MG63 (cell line): ENCODE data around the gene MAP3K6. TPM values are rescaled to one million over a fixed set of nuclear protein-coding genes. Genes with fewer than 3 reads are reported as not detected.

ENCODE experiments used
- DNase-seq: peaks from one replicate; pipeline ENCODE4 v3.0.0-alpha.2; 2020
- H3K27me3 ChIP-seq: fragments of 250-450 bp; sonication (Bioruptor Pico); 2 replicates; pipeline ENCODE4 v1.5.1; 2020; ENCODE audit warnings: mild to moderate bottlenecking, moderate library complexity
- H3K36me3 ChIP-seq: fragments of 250-450 bp; sonication (Bioruptor Pico); 2 replicates; pipeline ENCODE4 v1.5.1; 2020; ENCODE audit warnings: mild to moderate bottlenecking, moderate library complexity
- H3K4me3 ChIP-seq: fragments of 250-450 bp; sonication (Bioruptor Pico); 2 replicates; pipeline ENCODE4 v1.5.1; 2020; ENCODE audit warnings: mild to moderate bottlenecking, moderate library complexity
- H3K9me3 ChIP-seq: fragments of 250-450 bp; sonication (Bioruptor Pico); 2 replicates; pipeline ENCODE4 v1.5.1; 2020; ENCODE audit warnings: mild to moderate bottlenecking, moderate library complexity
- total RNA-seq: library from RNA; depleted of rRNA; stranded (reverse); fragments of >200 nt; shearing (Covaris generic); gene quantifications from 2 replicates; pipeline ENCODE4 v1.2.3, GENCODE V29; 2014; ENCODE audit warnings: low replicate concordance

MAP3K6 gene
- total RNA-seq, 1 experiment from 2014 or later = 26.9 TPM

DNA sequence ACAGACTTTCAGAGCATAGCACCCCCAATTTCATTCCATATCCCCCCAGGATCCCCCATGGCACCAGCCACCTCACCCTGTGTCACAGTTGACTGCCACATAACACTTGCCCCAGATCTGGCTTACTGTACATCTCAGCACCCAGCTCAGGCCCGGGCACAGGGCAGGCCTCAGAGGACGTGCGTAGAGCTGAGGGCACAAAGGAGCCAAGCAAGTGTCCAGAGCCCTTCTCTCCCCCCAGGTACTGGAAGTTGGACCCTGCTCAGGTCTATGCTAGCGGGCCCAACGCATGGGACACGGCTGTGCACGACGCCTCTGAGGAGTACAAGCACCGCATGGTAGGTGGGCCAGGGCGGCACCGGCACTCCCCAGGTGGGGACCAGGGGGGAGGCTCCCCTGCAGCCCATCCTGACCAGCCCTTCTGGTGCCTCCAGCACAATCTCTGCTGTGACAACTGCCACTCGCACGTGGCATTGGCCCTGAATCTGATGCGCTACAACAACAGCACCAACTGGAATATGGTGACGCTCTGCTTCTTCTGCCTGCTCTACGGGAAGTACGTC lies 33.0 kb downstream of the MAP3K6 start:
- H3K36me3 ChIP-seq = peaks cover 49% of the 10 kb centered on the region
- H3K4me3 ChIP-seq = no peak overlapping the region
- DNase-seq = no peak
- H3K27me3 ChIP-seq = no peaks in the 10 kb centered on the region
- no peaks in the 10 kb centered on the region for H3K9me3 ChIP-seq

DNA sequence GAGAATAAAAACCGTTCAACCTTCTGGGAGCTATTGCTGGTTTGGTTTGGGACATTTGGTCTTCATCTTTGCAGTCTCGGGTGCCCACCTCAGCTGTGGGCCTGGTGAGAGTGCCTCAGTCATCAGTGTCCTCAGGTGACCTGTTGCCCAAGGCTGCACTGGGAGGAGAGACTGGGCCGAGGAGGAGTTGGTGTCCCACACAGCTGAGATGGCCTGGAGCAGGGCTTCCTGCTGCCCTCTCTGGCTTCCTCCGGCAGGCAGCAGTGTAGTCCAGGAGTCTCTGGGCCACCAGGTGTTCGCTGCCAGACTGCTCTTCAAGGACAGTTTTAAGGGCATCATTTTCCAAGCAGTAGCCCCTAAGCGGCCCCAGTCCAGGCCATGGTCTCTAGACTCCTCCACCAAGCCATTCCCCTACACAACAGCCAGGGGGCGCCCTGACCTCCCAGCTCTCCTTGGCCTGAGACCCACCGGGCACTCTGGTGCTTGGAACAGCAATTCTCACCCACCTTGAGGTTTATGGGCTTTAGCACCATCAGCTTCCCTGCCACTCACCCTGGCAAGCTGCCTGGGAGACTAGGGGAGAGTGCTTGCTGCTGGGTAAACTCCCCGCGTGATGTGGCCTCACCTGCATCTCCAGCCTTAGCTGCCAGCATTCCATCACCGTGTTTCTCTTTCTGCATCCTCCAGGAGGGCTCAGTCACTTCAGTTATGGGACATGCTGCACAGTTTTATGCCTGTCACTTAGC lies 34.1 kb downstream of the MAP3K6 start:
- Histone ChIP-seq H3K27me3 (no peaks in the 10 kb centered on the region), H3K4me3 (no peak overlapping the region), H3K9me3 (no peaks in the 10 kb centered on the region), H3K36me3 (peaks cover 59% of the 10 kb centered on the region)
- DNase-seq = peak; percentile 24

DNA sequence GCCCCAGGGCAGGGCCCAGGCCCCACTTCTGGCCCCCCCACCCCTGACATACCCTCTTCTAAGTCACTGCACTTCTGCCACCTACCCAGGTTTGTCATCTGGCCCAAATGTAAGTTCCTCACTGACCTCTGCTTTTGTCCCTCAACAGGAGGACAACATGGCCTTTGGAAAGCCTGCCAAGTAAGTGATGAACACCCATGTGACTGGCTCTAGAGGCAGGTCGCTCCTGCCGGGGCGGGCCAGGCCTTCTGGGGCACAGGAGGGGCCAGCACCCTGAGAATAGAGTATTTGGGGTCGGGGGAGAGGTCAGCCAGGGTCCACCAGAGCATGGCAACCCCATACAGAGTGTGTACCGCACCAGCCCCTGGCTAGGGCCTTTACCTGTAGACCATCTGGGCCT lies 34.8 kb downstream of the MAP3K6 start:
- H3K27me3 ChIP-seq = no peaks in the 10 kb centered on the region
- H3K9me3 ChIP-seq = no peaks in the 10 kb centered on the region
- DNase-seq = no peak
- peaks cover 67% of the 10 kb centered on the region for H3K36me3 ChIP-seq
- no peak overlapping the region for H3K4me3 ChIP-seq

DNA sequence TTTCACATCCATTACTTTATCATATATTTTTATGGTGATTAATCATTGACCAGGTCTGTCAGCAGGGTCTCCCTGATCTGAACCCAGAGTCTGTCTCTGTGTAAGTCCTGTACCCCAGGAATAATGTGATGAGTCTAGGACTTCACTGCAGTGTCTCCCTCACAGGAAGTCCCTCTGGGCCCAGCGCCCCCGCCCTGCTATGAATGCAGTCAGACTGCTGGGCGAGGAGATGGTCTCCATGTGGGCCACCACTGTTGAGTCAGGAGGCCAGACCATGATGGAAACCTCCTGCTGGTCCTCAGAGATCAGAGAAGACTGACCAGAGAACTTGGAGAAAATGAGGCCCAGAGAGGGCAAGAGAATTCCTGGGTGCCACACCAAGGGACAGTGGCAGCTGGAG lies 35.3 kb downstream of the MAP3K6 start:
- Histone ChIP-seq H3K4me3 (no peak overlapping the region), H3K27me3 (no peaks in the 10 kb centered on the region), H3K36me3 (peaks cover 71% of the 10 kb centered on the region), H3K9me3 (no peaks in the 10 kb centered on the region)
- no peak for DNase-seq

DNA sequence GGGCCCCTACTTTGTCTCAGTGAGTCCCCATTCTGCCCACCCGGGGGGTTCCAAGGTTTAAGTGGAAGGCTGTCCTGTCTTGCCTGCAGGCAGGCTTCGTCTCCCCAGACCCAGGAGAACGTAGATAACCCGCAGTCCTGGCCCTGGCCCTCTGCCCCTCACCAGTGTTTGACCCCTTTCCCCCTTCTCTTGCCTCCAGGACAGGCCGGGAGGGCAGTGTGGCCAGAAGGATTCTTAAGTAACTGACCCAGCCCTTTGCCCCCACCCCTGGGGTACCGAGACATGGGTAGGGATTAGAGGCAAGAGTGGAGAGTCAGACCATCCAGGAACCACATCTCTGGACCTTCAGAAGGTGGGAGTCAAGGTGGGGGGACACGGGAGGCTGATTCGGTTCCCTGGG lies 36.0 kb downstream of the MAP3K6 start:
- H3K36me3 ChIP-seq = peaks cover 73% of the 10 kb centered on the region

DNA sequence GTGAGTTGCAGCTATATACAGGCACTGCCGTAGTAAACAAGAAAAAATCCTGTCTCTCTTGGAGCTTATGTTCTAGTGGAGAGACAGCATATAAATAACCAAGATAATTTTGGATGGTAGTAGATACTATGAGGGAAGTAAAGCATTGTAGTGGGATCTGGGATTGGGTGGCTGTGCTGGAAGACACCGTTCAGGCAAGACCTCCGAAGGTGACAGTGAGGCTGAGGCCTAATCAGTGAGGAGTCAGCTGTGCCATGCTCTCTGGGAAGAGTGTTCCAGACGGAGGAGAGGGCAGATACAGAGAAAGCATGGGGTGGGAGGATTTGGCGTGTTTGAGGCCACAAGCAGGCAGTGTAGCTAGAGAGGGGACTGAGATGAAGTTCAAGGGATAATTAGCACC lies 38.8 kb downstream of the MAP3K6 start:
- Histone ChIP-seq H3K4me3 (no peak overlapping the region), H3K9me3 (no peaks in the 10 kb centered on the region), H3K27me3 (no peaks in the 10 kb centered on the region), H3K36me3 (peaks cover 77% of the 10 kb centered on the region)
- DNase-seq = no peak

More for the DNA sequence above, 36.0 kb downstream of the MAP3K6 start:
- DNase-seq = no peak
- Histone ChIP-seq H3K9me3 (no peaks in the 10 kb centered on the region), H3K27me3 (no peaks in the 10 kb centered on the region), H3K4me3 (no peak overlapping the region)

DNA sequence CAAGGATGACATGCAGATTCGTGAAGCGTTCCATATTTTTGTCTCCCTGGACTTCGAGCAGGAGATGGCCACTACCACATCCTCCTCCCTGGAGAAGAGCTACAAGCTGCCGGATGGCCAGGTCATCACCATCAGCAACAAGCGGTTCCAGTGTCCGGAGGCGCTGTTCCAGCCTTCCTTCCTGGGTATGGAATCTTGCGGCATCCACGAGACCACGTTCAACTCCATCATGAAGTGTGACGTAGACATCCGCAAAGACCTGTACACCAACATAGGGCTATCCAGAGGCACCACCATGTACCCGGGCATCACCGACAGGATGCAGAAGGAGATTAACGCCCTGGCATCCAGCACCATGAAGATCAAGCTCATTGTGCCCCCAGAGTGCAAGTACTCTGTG lies 41.5 kb downstream of the MAP3K6 start:
- Histone ChIP-seq H3K36me3 (peaks cover 61% of the 10 kb centered on the region), H3K9me3 (no peaks in the 10 kb centered on the region), H3K27me3 (no peaks in the 10 kb centered on the region), H3K4me3 (no peak overlapping the region)
- DNase-seq = no peak

DNA sequence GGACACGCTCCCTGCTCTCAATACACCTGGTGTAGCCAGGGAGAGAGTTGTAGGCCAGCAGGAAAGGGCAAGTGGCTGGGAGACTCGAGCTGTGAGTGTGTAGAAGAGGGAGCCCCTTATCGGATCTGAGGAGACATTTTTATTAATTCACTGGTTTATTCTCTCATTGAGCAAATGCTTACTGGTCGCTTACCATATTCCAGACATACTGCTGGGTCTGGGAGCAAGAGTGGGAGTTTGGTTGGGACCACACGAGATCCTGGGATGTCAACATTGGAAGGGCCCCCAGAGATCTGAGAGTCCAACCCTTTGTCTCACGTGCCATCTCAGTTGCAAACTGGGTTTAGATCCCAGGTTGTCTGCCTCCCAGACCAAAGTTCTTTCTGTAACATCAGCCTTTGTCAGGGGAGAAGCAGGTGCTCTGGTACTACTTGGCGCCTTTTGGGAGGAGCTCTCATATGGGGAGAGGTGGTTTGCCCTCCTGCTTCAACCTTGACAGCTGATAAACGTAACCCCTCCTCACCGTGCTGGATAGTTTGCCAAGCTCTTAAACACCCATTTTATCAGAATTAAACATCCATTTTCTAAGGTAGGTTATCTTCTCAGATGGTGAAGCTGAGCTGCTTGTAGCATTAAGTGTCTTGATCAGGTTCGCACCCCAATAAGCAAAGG lies 44.1 kb downstream of the MAP3K6 start:
- Histone ChIP-seq H3K9me3 (no peaks in the 10 kb centered on the region), H3K4me3 (peak overlapping the region; percentile 99), H3K36me3 (peaks cover 42% of the 10 kb centered on the region), H3K27me3 (no peaks in the 10 kb centered on the region)
- no peak for DNase-seq

DNA sequence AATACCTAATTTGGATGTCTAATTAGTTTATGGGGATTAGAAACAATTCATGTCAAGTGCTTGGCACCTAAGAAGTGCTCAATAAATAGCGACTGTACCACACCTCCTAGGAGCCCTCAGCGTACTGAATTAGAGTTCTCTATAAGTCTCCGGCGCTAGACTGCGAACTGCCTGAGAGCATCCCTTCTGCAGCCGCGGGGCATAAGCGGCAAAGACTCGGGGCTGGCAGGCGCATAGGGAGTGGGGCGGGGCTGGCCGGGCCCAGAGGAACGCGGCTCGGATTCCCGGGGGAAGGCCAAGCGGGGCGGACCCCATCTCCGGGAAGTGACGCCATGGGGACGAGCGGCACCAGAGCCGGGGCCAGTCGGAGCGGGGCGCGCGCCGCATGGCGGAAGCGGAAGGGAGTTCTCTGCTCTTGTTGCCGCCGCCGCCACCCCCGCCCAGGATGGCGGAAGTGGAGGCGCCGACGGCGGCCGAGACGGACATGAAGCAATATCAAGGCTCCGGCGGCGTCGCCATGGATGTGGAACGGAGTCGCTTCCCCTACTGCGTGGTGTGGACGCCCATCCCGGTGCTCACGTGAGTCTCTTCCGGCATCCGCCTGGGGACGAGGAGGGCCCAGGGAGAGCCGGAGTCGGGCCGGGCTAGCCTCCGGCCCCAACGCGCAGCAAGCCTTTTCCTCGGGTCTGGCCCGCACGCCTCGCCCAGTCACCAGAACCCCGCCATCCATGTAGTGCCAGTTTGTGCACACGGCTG lies 44.8 kb downstream of the MAP3K6 start, which contains the start of gene TMEM222:
Gene TMEM222 (plus strand): TSS at position 351 of the 756 bp plus-strand sequence. CDS start 35 bp downstream, at position 386.
- H3K27me3 ChIP-seq = no peaks in the 10 kb centered on the region
- peak; percentile 98 for DNase-seq
- H3K4me3 ChIP-seq = peak within 1 kb of the TSS; percentile 99
- H3K9me3 ChIP-seq = no peaks in the 10 kb centered on the region
- peaks cover 35% of the 10 kb centered on the region for H3K36me3 ChIP-seq

DNA sequence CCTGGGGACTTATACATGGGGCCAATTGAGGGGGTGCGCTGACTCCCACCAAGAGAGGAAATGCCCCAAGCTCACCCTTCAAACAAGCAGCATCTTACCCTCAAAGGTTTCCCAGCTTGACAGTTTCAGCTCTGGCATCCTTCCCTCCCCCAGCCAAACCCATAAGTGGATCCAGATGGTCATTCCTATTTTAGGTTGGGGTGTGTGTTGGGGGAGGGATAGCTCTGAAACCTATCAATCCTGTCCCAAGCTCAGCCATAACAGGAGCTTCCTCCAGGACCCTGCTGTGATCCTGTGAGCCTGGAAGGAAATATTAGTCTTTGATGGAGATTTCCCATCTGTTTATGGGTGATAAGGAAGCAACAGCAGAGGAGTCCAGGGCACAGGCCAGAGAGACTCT lies 48.2 kb downstream of the MAP3K6 start:
- no peaks in the 10 kb centered on the region for H3K27me3 ChIP-seq
- H3K9me3 ChIP-seq = no peaks in the 10 kb centered on the region
- H3K4me3 ChIP-seq = no peak overlapping the region
- H3K36me3 ChIP-seq = peaks cover 7% of the 10 kb centered on the region
- DNase-seq = no peak

DNA sequence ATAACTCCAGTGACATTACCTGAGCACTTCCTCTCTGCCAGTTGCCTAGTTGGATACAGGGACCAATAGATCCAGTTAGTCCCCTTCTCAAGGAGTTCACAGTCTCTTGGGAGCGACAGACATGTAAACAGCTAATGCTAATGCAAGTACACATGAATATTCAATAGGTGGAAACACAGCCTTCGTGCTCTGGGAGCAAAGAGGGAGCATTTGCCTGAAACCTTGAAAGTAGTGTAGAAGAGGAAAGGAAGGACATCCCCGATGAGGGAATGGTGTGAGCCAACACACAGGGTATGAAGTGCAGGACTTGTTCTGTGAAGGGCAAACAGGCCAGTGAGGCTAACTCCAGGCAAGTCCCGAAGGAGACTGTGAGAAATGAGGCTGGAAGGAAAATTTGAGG lies 48.6 kb downstream of the MAP3K6 start:
- Histone ChIP-seq H3K27me3 (no peaks in the 10 kb centered on the region), H3K9me3 (no peaks in the 10 kb centered on the region), H3K4me3 (no peak overlapping the region), H3K36me3 (peaks cover 7% of the 10 kb centered on the region)
- DNase-seq = no peak

DNA sequence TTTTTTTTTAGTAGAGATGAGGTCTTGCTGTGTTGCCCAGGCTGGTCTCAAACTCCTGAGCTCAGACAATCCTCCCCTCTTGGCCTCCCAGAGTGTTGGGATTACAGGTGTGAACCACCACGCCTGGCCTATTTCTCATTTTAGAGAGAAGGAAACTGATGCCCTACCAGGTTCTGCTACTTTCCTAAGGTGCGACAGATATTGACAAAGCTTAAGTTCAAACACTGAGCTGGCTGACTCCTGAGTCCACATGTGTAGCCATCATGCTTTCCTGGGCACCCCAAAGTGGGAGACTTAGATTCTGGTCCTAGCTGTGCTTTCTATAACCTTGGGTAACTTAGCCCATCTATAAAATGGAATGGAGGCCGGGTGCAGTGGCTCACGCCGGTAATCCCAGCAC lies 49.9 kb downstream of the MAP3K6 start:
- no peaks in the 10 kb centered on the region for H3K27me3 ChIP-seq
- H3K4me3 ChIP-seq = no peak overlapping the region
- no peak for DNase-seq
- no peaks in the 10 kb centered on the region for H3K36me3 ChIP-seq
- no peaks in the 10 kb centered on the region for H3K9me3 ChIP-seq

DNA sequence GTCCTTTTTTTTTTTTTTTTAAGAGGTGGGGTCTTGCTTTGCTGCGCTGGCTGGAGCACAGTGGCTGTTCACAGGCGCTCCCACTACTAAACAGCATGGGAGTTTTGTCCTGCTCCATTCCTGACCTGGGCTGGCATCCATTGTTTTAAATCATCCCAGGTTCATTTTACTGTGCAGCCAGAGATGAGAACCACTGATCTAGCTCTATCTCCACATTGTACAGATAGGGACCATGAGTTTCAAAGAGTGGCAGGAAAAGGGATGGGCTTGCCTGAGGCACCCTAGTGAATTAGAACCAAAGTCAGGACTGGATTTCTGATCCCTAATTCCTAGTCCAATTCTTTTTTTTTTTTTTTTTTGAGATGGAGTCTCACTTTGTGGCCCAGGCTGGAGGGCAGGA lies 52.0 kb downstream of the MAP3K6 start:
- H3K27me3 ChIP-seq = no peaks in the 10 kb centered on the region
- H3K4me3 ChIP-seq = no peak overlapping the region
- DNase-seq = no peak
- H3K9me3 ChIP-seq = no peaks in the 10 kb centered on the region
- H3K36me3 ChIP-seq = no peaks in the 10 kb centered on the region

DNA sequence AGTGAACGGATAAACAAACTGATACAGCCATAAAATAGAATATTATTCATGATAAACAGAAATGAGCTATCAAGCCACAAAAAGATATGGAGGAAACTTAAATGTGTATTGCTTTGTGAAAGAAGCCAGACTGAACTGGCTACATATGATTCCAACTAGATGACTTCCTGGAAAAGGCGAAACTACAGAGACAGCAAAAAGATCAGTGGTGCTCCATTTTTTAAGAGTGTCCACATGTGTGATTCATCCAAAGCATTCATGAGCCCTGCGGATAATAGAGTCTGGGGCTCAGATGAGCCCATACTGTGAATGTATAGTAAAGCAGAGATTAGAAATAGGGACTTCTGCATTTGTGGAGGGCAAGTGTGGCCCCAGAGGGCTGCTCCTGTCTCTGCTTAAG lies 52.6 kb downstream of the MAP3K6 start:
- Histone ChIP-seq H3K27me3 (no peaks in the 10 kb centered on the region), H3K9me3 (no peaks in the 10 kb centered on the region), H3K4me3 (no peak overlapping the region), H3K36me3 (no peaks in the 10 kb centered on the region)
- DNase-seq = no peak

DNA sequence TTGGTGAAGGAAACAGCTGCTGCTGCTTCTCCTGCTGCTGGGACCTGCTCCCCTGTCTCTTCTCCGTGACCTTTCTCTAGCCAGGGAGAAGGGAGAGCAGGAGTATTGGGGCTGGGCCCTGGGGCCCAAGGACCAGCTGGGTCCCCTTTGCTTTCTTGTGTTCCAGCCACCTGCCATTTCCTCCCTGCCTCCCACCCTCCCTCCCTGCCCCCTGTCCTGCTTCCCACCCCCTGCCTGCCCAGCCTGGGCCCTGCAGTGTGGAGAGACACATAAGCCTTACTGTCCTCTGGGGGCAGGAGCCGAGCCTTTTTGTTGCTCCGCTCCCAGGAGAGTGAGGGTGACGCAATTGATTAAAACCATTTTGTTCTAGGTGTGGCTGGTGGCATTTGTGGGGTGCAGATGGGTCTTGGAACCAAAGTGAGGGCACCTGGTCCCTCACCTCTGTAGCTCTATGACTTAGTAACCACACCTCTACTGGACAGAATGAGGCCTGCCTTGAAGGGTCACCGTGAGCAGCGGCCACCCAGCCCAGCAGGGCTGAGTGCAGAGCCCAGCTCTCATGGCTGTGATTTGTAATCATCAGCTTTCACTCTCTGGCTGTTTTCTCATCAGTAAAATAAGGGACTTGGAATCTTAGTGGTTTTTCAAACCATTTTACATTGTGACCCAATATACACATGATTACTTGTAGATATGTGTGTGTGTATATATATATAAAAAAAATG lies 58.7 kb downstream of the MAP3K6 start:
- Histone ChIP-seq H3K36me3 (no peaks in the 10 kb centered on the region), H3K27me3 (no peaks in the 10 kb centered on the region), H3K4me3 (no peak overlapping the region), H3K9me3 (no peaks in the 10 kb centered on the region)
- DNase-seq = no peak

DNA sequence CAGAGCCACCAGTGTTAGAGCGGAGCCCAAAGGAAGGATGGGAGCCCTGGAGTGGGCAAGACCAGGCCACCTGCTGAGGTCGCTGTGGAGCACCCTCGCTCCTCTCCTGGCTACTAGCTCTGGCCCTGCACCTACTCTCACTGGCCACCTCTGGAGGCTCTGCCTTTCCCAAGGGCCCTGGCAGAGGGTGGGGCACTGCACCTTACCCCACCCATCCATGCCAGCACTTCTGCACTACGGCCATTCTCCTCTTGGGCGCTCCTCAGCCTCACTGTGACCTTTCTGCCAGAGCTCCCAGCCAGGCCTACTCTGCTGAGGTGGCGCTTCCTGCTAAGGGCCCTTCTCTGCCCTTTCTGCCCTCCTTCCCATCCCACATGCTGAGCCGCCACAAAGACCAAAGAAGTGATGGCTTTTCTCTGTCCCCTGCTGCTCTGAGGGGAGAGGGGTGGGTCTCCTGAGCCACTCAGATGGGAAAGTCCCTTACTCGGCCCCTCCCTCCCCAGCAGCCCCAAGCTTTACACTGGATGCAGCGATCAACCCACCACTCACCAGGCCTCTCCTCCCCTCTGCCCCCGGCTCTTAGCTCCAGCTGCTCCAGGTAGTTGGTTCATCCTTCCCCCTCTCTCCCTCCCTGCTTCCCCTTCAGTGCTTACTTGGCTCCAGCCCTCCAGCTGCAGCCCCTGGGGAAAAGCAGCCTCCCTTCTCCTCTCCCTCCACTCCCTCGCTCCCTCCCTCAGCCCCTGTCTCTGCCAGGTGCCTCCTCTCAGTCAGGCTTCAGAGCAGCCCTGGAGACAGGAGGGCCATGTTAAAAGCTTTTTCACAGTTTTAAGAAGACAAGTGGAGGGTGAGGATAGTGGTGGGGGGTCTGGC lies 59.6 kb downstream of the MAP3K6 start:
- no peaks in the 10 kb centered on the region for H3K9me3 ChIP-seq
- H3K36me3 ChIP-seq = no peaks in the 10 kb centered on the region
- DNase-seq = no peak
- no peaks in the 10 kb centered on the region for H3K27me3 ChIP-seq
- no peak overlapping the region for H3K4me3 ChIP-seq
